ENCODE data around the gene DCTN5.
"Not testable (repeated sequence)": the region's sequence is repeated elsewhere in the genome, so short reads cannot be mapped to it uniquely, and the experiment has no call there.

Gene DCTN5

GRCh38 chr16:23640931-23641765 lies at the start of gene DCTN5, which contains the start of gene PALB2:
Gene DCTN5, plus strand, starts transcription at chr16:23641466. Its CDS starts 77 bp downstream, at chr16:23641543.
Gene PALB2, minus strand, starts transcription at chr16:23641310. Its CDS starts 153 bp downstream, at chr16:23641157.
- peak; percentile 93 for DNase-seq

GRCh38 chr16:23594186-23594585 lies 47.1 kb upstream of the DCTN5 start:
- no peak for DNase-seq

- peak; percentile 5 for DNase-seq
Measured at GRCh38 chr16:23595246-23595950, 45.9 kb upstream of the DCTN5 start.

DNA sequence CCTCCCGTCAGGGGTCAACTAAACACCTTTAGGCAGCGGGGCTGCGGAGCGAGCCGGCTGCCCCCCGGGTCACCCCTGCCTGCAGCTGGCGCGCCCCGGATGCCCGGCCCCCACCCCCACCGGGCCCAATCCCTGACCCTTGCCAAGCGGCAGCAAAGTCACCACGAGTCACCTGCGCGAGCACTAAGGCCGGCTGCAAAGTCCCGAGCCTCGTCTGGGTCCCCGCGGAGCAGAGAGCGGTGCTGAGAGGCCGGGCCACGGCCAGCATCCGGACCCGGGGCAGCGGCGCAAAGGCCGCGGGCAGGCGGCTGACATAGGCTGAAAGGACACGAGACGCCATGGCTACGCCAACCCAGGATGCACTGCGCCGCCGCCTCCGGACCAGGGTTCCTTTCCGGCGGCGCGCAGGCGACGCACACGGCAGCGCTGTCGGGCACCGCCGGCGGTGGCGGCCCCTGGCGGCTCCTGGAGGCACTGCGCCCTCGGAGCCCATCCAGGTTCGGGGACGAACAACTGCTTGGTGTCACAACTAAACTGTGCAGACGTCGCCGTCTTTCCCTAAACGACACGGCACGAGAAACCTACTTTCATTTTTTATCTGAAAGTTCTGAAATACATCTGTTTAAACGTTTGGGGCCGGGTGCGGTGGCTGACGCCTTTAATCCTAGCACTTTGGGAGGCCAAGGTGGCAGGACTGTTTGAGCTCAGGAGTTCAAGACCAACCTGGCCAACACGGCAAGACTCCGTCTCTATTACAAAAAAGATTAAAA lies 45.1 kb upstream of the DCTN5 start, which contains the start of gene NDUFAB1:
Gene NDUFAB1, minus strand, starts transcription at position 366 of the 770 bp plus-strand sequence. Its CDS starts 26 bp downstream, at position 340.
- DNase-seq: peak; percentile 76

- peak; percentile 37 for DNase-seq
Measured at GRCh38 chr16:23597003-23597756, 44.1 kb upstream of the DCTN5 start.

- DNase-seq: no peak
Measured at GRCh38 chr16:23607726-23608125, 33.5 kb upstream of the DCTN5 start.

DNA sequence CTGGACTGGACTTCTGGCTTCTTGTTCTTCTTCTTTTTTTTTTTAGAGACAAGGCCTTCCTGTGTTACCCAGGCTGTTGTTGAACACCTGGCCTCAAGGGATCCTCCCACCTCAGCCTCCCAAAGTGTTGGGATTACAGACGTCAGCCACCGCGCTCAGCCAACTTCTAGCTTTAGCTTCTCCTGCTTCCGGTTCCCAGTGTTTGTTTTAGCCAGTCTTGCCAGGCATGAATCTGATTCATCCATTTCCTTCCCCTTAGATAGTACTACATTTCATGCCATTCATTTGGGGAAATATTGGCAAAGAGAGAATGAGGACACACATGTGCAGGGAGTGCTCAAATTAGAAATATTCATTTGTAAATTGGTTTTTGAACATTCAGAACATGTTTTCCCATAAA lies 33.1 kb upstream of the DCTN5 start:
- DNase-seq: no peak

DNA sequence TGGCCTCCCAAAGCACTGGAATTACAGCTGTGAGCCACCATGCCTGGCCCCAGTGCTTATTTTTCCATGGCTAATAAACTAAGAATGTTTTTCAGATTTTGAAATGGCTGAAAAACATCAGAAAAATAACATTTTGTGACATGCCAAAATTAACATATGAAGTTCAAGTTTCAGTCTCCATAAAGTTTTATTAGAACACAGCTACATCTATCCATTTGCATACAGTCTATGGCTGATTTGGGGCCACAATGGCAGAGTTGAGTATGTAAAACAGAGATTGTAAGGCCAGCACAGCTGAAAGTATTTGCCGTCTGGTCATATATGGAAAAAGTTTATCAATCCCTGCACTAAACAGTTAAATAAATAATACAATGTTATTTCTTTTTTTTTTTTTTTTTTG lies 31.3 kb upstream of the DCTN5 start:
- no peak for DNase-seq

- not testable (repeated sequence) for DNase-seq
Measured at GRCh38 chr16:23610905-23611304, 30.4 kb upstream of the DCTN5 start.

DNA sequence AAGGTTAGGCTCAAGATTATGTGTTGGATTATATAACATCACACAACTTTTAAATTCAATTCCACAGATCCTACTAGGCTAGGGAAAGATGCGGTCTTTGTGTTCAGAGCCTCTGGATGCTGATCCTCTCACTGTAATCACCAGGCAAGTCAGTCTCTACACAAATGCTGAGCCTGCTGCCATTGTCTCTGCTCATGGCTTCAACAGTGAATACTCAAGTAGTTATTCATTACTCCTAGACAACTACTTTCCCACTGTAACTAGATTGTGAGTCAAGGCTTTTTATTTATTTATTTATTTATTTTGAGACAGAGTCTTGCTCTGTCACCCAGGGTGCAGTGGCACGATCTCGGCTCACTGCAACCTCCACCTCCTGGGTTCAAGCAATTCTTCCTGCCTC lies 29.3 kb upstream of the DCTN5 start:
- no peak for DNase-seq

DNA sequence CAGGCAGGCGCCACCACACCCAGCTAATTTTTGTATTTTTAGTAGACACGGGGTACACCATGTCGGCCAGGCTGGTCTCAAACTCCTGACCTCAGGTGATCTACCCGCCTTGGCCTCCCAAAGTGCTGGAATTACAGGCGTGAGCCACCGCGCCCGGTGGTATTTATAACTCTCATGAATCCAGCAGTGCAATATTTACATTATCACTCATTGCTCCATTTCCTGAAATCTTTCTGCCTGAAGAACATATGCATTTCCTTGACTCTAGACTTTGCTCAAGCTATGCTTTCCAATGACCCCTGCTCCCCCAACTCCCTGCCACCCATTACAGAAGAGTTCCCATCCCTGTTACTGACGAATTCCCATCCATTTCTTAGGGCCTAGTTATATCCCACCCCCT lies 25.5 kb upstream of the DCTN5 start:
- no peak for DNase-seq

DNA sequence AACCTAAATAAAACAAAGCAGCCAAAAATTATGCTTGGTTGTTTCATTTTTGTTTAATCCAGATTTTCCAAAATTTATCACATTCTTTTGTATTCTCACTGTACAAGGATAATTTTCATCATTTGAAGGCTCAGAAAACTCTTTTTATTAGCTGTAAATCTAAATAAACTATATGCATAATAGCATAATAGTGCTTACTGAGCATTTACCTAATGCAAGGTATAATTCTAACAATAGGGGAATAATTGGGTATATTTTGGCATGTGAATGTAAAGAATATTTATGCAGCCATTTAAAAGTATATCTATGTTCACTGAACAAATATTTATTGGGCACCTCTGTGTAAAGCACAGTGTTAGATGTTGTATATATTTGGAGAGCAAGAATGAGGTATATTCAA lies 17.2 kb upstream of the DCTN5 start:
- no peak for DNase-seq

GRCh38 chr16:23629516-23629915 lies 11.8 kb upstream of the DCTN5 start:
- no peak for DNase-seq

DNA sequence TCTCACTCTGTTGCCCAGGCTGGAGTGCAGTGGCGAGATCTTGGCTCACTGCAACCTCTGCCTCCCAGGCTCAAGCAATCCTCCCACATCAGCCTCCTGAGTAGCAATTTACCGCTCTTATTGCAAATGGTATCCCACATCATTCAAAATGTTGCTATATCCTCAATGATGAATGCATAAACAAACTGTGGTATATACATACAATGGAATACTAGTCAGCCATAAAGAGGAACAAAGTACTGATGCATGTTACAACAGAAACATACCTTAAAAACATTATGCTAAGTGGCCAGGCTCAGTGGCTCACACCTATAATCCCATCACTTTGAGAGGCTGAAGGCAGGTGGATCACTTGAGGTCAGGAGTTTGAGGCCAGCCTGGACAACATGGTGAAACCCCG lies 9.4 kb upstream of the DCTN5 start:
- not testable (repeated sequence) for DNase-seq

- no peak for DNase-seq
Measured at GRCh38 chr16:23634461-23635036, 6.7 kb upstream of the DCTN5 start.

DNA sequence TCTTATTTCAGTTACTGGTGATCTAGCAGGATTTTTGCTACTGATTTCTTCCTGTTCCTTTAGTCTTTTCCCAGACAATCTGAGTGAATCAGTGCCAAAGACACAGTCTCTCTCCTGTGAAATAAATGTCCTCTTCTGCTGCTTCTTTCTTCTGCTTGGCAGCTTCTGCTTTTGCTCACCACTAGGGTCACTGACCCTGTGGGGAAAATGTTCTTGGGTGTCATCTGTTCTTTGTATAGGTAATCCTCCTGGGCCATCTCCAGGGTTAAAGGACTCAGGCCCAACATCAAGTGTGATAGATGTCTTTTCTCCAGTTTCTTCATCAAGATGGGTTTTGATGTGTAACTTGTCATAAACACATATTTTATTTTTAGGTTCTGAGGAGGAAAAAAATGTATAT lies 5.3 kb upstream of the DCTN5 start:
- DNase-seq: no peak

DNA sequence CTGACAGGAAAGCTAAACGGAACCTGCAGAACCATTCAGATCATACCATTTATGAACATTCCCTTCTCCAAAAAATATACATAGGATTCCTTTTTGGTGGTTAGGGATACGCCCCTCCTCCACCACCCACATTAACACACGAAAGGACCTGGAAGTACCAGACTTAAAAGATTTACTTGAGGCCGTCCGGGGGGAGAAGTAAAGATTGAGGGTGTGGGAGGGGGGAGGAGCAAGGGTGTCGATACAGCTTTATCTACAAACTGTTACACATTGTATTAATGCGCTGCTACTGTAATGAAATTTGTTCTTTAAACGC lies 693 bp upstream of the DCTN5 start:
- no peak for DNase-seq

- no peak for DNase-seq
Measured at GRCh38 chr16:23642246-23642774, 1.0 kb downstream of the DCTN5 start.

GRCh38 chr16:23650674-23651416 lies 9.6 kb downstream of the DCTN5 start:
- DNase-seq: no peak

- no peak for DNase-seq
Measured at GRCh38 chr16:23651943-23652468, 10.7 kb downstream of the DCTN5 start.

DNA sequence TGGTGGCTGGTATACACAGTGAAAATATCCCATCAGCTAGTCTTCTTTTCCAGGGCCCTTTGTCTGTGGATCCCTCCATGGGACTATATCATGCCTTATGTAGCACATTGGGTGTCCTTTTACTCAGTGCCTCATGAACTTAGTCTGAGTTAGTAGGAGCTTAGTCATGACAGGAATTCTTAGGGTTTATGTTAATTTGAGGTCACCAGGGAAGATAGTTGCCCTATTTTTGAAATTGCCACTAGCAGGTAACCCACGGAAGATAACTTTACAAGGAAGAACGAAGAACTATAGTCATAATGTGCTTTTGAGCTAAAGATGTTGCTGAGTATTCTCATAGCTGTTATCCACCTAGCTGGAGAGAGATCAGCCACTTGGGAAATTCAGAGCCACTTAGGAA lies 22.7 kb downstream of the DCTN5 start:
- DNase-seq: no peak

All from NCI-H2227 treated with DMSO at 0.1 percent for 48 hours (cell line).